ENCODE data around the gene SAMD3.
"Not testable (repeated sequence)": the region's sequence is repeated elsewhere in the genome, so short reads cannot be mapped to it uniquely, and the experiment has no call there.

SAMD3 gene

GRCh38 chr6:130176378-130176777 is 46.4 kb downstream of the SAMD3 start:
- in situ Hi-C loops (cut with HindIII; ENCODE audit: low sequenced_read_pairs) = no loop called here
- DNase-seq (ENCODE audit: low read depth) = no peak
- TF ChIP-seq, protein P1, sequence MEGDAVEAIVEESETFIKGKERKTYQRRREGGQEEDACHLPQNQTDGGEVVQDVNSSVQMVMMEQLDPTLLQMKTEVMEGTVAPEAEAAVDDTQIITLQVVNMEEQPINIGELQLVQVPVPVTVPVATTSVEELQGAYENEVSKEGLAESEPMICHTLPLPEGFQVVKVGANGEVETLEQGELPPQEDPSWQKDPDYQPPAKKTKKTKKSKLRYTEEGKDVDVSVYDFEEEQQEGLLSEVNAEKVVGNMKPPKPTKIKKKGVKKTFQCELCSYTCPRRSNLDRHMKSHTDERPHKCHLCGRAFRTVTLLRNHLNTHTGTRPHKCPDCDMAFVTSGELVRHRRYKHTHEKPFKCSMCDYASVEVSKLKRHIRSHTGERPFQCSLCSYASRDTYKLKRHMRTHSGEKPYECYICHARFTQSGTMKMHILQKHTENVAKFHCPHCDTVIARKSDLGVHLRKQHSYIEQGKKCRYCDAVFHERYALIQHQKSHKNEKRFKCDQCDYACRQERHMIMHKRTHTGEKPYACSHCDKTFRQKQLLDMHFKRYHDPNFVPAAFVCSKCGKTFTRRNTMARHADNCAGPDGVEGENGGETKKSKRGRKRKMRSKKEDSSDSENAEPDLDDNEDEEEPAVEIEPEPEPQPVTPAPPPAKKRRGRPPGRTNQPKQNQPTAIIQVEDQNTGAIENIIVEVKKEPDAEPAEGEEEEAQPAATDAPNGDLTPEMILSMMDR (IDR thresholded peaks at IDR 0.05; ENCODE audit: low read depth, low read length, missing control alignments) = no peak
- H3K4me3 ChIP-seq (ENCODE audit: low read depth, low read length) = no peak overlapping the region

- DNase-seq (ENCODE audit: low read depth); in situ Hi-C loops (cut with HindIII; ENCODE audit: low sequenced_read_pairs); H3K4me3 ChIP-seq (ENCODE audit: low read depth, low read length): not testable (repeated sequence)
Observed at GRCh38 chr6:130173377-130174004, 49.3 kb downstream of the SAMD3 start.

DNA sequence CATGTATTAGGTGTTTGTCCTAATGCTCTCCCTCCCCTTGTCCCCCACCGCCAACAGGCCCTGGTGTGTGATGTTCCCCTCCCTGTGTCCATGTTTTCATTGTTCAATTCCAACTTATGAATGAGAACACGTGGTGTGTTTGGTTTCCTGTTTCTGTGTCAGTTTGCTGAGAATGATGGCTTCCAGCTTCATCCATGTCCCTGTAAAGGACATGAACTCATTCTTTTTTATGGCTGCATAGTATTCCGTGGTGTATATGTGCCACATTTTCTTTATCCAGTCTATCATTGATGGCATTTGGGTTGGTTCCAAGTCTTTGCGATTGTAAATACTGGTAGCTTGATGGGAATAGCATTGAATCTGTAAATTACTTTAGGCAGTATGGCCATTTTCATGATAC is 52.6 kb downstream of the SAMD3 start:
- in situ Hi-C loops (cut with HindIII; ENCODE audit: low sequenced_read_pairs); H3K4me3 ChIP-seq (ENCODE audit: low read depth, low read length); DNase-seq (ENCODE audit: low read depth): not testable (repeated sequence)

DNA sequence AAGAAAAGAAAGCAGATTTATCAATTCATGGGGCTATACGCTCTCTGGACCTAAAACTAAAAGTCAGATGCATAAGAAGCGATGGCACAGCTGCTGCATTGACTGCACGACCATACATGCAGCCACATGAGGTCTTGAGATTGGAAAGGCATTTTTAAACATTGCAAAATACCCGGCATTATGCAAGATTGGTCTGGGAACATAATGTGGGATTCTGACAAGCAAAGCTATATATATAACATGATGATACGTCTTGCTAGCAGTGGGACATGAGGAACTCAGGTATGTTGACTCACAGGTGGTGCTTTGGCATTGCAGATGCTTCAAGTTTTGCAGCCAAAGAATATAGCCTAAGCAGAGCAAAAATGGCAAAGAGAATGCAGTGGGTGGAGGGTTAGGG is 55.1 kb downstream of the SAMD3 start:
- in situ Hi-C loops (cut with HindIII; ENCODE audit: low sequenced_read_pairs) = no loop called here
- DNase-seq (ENCODE audit: low read depth) = no peak
- TF ChIP-seq, protein P1 (IDR thresholded peaks at IDR 0.05; ENCODE audit: low read depth, low read length, missing control alignments) = no peak
- H3K4me3 ChIP-seq (ENCODE audit: low read depth, low read length) = no peak overlapping the region

DNA sequence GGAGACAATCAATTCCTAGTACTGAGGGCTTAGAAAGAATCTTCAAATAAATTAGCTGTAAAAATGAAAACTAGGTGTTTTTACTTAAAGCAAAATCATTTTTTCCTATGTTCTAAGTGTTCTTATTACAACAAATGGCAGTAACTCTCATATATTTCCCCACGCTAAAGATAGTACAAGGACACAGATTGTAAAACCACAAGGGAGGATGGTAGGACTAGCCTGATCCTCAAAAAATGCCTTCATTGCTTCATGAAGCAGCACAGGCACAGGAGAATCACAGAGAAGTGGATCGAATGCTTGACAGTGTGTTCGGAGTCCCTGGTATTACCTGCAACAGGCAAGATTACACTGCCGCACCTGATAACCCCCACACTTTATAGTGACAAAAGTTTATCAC is 58.5 kb downstream of the SAMD3 start:
- TF ChIP-seq, protein P1 (IDR thresholded peaks at IDR 0.05; ENCODE audit: low read depth, low read length, missing control alignments) = no peak
- in situ Hi-C loops (cut with HindIII; ENCODE audit: low sequenced_read_pairs) = no loop called here

GRCh38 chr6:130163266-130163665 is 59.5 kb downstream of the SAMD3 start:
- DNase-seq (ENCODE audit: low read depth) = no peak
- in situ Hi-C loops (cut with HindIII; ENCODE audit: low sequenced_read_pairs) = no loop called here
- H3K4me3 ChIP-seq (ENCODE audit: low read depth, low read length) = no peak overlapping the region
- TF ChIP-seq, protein P1 (IDR thresholded peaks at IDR 0.05; ENCODE audit: low read depth, low read length, missing control alignments) = no peak

More for the DNA sequence above, 58.5 kb downstream of the SAMD3 start:
- DNase-seq (ENCODE audit: low read depth) = no peak
- no peak overlapping the region for H3K4me3 ChIP-seq (ENCODE audit: low read depth, low read length)

DNA sequence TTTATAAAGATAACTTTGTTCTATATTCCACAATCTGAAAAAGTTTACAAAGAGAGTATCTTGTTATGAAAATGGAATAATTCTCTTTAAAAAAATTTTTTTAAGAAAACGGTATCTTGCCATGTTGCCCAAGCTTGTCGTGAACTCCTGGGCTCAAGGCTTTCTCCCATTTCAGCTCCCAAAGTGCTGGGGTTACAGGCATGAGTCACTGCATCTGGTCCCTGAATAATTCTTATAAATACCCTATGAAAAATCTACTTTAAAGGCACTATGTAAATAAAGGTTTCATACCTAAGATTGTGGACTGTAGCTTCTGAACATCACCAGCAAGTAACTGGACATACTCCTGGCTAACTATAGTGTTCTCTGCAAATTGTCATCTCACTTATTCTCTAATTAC is 60.3 kb downstream of the SAMD3 start:
- H3K4me3 ChIP-seq (ENCODE audit: low read depth, low read length) = no peak overlapping the region
- TF ChIP-seq, protein P1 (IDR thresholded peaks at IDR 0.05; ENCODE audit: low read depth, low read length, missing control alignments) = no peak
- in situ Hi-C loops (cut with HindIII; ENCODE audit: low sequenced_read_pairs) = no loop called here
- DNase-seq (ENCODE audit: low read depth) = no peak
